Measurements from ENCODE around the gene UBAC1.
"Not testable (repeated sequence)": the region's sequence is repeated elsewhere in the genome, so short reads cannot be mapped to it uniquely, and the experiment has no call there.

UBAC1 gene

DNA sequence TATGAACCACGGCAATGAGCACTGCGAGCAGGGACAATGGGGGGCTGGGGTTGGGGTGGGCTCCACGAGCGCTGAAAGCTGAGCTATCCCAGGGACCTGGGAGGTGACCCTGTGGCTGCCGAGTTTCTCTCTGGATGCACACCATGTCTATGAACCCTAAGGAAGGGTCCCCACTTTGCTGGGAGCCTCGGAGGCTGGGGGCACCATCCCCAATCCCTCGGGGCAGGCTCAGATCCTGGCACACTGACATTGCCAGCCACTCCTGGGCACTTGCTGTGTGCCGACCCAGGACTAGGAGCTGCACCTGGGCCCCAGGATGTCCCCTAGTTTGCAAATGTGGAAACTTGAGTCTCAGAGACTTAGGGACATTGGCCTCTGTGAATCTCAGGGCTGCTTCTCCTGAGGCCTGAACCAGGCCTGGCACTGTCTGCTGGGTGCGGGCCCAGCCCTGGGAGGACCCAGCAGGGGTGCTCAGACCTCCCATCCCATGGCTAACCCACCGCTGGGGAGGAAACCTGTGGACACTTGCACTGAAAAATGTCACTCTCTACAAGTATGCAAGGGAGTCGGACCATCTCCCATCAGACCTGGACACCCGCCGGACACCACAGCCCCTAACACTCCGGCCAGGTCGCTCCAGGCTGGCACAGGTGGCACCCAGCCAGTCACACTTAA lies 40.8 kb downstream of the UBAC1 start:
- no peak for DNase-seq (ENCODE audit: low read depth)
- no peak overlapping the region for H3K4me3 ChIP-seq (ENCODE audit: control insufficient read depth, low read depth, low read length)
- TF ChIP-seq, protein P1, sequence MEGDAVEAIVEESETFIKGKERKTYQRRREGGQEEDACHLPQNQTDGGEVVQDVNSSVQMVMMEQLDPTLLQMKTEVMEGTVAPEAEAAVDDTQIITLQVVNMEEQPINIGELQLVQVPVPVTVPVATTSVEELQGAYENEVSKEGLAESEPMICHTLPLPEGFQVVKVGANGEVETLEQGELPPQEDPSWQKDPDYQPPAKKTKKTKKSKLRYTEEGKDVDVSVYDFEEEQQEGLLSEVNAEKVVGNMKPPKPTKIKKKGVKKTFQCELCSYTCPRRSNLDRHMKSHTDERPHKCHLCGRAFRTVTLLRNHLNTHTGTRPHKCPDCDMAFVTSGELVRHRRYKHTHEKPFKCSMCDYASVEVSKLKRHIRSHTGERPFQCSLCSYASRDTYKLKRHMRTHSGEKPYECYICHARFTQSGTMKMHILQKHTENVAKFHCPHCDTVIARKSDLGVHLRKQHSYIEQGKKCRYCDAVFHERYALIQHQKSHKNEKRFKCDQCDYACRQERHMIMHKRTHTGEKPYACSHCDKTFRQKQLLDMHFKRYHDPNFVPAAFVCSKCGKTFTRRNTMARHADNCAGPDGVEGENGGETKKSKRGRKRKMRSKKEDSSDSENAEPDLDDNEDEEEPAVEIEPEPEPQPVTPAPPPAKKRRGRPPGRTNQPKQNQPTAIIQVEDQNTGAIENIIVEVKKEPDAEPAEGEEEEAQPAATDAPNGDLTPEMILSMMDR (IDR thresholded peaks at IDR 0.05; ENCODE audit: control insufficient read depth, insufficient read depth, low read depth, low read length, missing control alignments): no peak

DNA sequence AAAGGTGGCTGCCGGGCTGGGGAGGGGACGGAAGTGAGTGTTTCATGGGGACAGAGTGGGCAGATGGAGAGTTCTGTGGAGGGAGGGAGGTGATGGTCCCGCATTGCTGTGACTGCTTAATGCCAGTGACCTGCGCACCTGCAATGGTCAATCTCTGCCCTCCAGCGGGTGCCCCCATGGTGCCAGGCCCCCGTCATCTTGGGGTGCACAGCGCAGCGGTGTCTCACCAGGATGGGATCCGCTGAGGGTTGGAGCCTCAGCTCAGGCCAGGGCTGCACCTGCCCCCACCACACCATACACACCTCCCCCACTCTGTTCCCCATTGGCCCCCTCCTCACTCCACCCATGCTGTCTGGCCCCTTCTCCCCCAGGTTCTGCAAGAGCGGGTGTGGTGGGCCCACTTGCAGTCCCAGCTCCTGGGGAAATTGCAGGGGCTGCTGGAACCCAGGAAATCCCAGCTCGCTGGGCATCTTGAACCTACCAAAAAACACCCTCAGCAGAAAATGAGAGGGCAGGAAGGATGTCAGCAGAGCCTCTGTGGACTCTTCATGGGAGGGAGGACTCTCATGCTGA lies 41.8 kb downstream of the UBAC1 start:
- H3K4me3 ChIP-seq (ENCODE audit: control insufficient read depth, low read depth, low read length): no peak overlapping the region
- no peak for DNase-seq (ENCODE audit: low read depth)
- TF ChIP-seq, protein P1 (IDR thresholded peaks at IDR 0.05; ENCODE audit: control insufficient read depth, insufficient read depth, low read depth, low read length, missing control alignments): no peak

DNA sequence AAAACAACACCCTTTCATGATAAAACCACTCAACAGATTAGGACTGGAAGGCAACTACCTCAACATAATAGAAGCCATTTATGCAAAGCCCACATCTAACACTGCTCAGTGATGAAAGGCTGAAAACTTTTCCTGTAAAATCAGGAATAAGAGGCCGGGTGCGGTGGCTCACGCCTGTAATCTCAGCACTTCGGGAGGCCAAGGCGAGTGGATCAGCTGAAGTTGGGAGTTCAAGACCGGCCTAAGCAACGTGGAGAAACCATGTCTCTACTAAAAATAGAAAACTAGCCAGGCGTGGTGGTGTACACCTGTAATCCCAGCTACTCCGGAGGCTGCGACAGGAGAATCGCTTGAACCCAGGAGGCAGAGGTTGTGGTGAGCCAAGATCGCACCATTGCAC lies 44.9 kb downstream of the UBAC1 start:
- H3K4me3 ChIP-seq (ENCODE audit: control insufficient read depth, low read depth, low read length); DNase-seq (ENCODE audit: low read depth): not testable (repeated sequence)

DNA sequence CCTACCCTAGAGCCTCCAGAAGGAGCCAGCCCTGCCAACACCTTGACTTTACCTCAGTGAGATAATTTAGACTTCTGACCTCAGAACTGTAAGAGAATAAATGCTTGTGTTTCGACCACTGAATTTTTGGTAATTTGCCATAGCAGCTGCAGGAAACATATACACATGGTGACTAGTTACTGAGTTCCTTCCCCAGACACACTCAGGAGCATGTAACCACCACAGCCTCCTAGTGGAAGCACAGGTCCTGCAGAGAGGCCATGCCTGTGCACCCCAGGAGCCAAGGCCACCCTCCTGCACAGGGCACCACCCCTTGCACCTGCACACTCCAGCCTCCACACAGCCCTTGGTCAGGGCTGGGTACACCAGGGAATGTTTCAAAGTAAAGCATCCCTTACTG lies 46.3 kb downstream of the UBAC1 start:
- TF ChIP-seq, protein P1 (IDR thresholded peaks at IDR 0.05; ENCODE audit: control insufficient read depth, insufficient read depth, low read depth, low read length, missing control alignments): no peak
- DNase-seq (ENCODE audit: low read depth): no peak
- no peak overlapping the region for H3K4me3 ChIP-seq (ENCODE audit: control insufficient read depth, low read depth, low read length)

DNA sequence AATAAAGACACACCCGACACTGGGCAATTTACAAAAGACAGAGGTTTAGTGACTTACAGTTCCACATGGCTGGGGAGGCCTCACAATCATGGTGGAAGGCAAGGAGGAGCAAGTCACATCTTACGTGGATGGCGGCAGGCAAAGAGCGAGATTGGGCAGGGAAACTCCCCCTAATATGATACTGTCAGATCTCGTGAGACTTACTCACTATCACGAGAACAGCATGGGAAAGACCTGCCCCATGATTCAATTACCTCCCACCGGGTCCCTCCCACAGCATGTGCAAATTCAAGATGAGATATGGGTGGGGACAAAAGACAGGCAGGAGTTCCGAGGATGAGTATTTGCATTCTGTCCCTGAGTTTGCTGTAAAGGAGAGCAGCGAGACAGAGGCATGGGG lies 49.9 kb downstream of the UBAC1 start:
- not testable (repeated sequence) for DNase-seq (ENCODE audit: low read depth); H3K4me3 ChIP-seq (ENCODE audit: control insufficient read depth, low read depth, low read length)

DNA sequence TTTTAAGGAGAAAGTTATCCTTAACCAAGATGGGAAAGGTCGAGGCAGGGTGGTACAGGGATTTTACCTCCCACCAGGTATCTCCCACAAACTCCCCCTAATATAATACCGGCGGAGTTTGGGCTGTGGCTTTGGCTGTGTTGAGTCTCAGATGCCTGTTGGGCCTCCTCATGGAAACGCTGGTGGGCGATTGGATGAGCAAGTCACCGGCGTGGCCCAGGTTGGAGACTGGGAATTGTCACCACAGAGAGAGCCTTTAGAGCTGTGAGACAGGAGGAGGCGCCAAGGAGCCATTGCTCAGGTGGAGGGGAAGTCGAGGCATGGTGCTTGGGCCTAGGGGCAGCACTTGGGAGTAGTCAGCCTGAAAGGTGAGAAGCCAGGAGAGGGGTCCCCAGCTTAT lies 50.4 kb downstream of the UBAC1 start:
- no peak overlapping the region for H3K4me3 ChIP-seq (ENCODE audit: control insufficient read depth, low read depth, low read length)
- DNase-seq (ENCODE audit: low read depth): no peak
- TF ChIP-seq, protein P1 (IDR thresholded peaks at IDR 0.05; ENCODE audit: control insufficient read depth, insufficient read depth, low read depth, low read length, missing control alignments): no peak

DNA sequence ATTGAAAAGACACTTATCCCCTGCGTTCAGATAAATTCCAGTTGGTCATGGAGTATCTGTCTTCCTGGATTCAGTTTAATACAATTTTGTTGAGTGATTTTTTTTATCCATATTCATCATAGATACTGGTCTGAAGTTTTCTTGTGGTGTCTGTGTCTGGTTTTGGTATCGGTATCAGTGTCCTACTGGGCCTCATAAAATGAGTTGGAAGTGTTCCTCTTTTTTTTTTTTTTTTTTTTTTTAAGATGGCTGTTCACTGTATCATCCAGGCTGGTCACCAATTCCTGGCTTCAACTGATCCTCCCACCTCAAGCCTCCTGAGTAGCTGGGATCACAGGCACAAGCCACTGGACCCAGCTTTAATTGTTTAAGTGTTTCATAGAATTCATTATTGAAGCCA lies 51.0 kb downstream of the UBAC1 start:
- TF ChIP-seq, protein P1 (IDR thresholded peaks at IDR 0.05; ENCODE audit: control insufficient read depth, insufficient read depth, low read depth, low read length, missing control alignments): no peak
- no peak for DNase-seq (ENCODE audit: low read depth)
- H3K4me3 ChIP-seq (ENCODE audit: control insufficient read depth, low read depth, low read length): no peak overlapping the region

DNA sequence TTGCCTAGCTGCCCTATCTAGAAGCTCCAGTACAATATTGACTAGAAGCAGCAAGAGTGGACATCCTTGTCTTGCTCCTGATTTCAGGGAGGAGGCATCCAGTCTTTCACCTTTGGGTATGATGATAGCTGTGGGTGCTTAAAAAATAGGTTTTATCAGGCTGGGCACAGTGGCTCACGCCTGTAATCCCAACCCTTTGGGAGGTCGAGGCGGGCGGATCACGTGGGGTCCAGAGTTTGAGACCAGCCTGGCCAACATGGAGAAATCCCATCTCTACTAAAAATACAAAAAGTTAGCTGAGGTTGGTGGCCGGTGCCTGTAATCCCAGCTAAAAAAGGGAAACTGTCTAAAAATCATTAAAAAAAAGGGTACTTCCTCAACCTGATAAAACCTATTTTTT lies 51.8 kb downstream of the UBAC1 start:
- no peak overlapping the region for H3K4me3 ChIP-seq (ENCODE audit: control insufficient read depth, low read depth, low read length)
- TF ChIP-seq, protein P1 (IDR thresholded peaks at IDR 0.05; ENCODE audit: control insufficient read depth, insufficient read depth, low read depth, low read length, missing control alignments): no peak
- no peak for DNase-seq (ENCODE audit: low read depth)

All from AG09309 (cell line).